Fibroblast of lung (primary cell): ENCODE measurements around the gene DLG2.

Source experiments
- EZH2 ChIP-seq: IDR thresholded peaks from 2 replicates; pipeline ENCODE4 v1.5.1; 2012; ENCODE audit warnings: low read length, control low read depth, mild to moderate bottlenecking; ENCODE audit errors: missing control alignments
- TF ChIP-seq, protein P1 (sequence below), 2 donors: IDR thresholded peaks in 1 of 2; conservative IDR thresholded peaks in 1 of 2; 1 replicate in 1 of 2; 2 replicates in 1 of 2; pipeline ENCODE4 v1.5.1; 2011 to 2012; ENCODE audit warnings: low read length in 2 of 2, control low read depth in 1 of 2, inconsistent platforms in 1 of 2, low read depth in 1 of 2, mild to moderate bottlenecking in 1 of 2

DNA sequence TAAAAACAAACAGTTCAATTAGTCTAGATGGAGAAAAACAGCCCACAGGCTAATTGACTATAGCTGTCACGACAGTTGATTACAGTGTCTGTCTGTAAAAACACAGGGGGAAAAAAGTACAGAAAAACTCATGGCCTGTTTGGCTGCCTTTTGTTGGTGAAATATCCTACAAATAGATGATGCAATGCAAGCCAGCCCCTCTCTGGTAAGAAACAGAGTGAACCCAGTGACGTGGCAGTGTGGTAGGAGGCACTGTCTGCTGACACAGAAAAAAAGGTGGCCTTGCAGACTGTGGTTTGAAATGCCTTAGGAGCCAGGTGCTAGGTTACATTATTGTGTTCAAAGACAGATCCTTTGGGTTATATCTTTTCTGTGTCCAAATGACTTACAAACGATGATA, 1909.6 kb downstream of the DLG2 start:
- TF ChIP-seq, protein P1, sequence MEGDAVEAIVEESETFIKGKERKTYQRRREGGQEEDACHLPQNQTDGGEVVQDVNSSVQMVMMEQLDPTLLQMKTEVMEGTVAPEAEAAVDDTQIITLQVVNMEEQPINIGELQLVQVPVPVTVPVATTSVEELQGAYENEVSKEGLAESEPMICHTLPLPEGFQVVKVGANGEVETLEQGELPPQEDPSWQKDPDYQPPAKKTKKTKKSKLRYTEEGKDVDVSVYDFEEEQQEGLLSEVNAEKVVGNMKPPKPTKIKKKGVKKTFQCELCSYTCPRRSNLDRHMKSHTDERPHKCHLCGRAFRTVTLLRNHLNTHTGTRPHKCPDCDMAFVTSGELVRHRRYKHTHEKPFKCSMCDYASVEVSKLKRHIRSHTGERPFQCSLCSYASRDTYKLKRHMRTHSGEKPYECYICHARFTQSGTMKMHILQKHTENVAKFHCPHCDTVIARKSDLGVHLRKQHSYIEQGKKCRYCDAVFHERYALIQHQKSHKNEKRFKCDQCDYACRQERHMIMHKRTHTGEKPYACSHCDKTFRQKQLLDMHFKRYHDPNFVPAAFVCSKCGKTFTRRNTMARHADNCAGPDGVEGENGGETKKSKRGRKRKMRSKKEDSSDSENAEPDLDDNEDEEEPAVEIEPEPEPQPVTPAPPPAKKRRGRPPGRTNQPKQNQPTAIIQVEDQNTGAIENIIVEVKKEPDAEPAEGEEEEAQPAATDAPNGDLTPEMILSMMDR (conservative IDR thresholded peaks at IDR 0.05 in 1 of 2, IDR thresholded peaks at IDR 0.05 in 1 of 2; ENCODE audit: low read depth in 1 of 2, low read length in 2 of 2), result no peak
- no peak for TF ChIP-seq EZH2
